Embryonic facial prominence (tissue), 1 donor: ENCODE results near the gene PARD3B.

Experiments
- DNase-seq: peaks from one replicate; pipeline ENCODE4 v3.0.0-alpha.2; 2016; ENCODE audit errors: extremely low spot score

Gene PARD3B, protein sequence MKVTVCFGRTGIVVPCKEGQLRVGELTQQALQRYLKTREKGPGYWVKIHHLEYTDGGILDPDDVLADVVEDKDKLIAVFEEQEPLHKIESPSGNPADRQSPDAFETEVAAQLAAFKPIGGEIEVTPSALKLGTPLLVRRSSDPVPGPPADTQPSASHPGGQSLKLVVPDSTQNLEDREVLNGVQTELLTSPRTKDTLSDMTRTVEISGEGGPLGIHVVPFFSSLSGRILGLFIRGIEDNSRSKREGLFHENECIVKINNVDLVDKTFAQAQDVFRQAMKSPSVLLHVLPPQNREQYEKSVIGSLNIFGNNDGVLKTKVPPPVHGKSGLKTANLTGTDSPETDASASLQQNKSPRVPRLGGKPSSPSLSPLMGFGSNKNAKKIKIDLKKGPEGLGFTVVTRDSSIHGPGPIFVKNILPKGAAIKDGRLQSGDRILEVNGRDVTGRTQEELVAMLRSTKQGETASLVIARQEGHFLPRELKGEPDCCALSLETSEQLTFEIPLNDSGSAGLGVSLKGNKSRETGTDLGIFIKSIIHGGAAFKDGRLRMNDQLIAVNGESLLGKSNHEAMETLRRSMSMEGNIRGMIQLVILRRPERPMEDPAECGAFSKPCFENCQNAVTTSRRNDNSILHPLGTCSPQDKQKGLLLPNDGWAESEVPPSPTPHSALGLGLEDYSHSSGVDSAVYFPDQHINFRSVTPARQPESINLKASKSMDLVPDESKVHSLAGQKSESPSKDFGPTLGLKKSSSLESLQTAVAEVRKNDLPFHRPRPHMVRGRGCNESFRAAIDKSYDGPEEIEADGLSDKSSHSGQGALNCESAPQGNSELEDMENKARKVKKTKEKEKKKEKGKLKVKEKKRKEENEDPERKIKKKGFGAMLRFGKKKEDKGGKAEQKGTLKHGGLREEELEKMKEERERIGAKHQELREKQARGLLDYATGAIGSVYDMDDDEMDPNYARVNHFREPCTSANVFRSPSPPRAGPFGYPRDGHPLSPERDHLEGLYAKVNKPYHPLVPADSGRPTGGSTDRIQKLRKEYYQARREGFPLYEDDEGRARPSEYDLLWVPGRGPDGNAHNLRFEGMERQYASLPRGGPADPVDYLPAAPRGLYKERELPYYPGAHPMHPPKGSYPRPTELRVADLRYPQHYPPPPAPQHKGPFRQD (N-terminal part only)

DNA sequence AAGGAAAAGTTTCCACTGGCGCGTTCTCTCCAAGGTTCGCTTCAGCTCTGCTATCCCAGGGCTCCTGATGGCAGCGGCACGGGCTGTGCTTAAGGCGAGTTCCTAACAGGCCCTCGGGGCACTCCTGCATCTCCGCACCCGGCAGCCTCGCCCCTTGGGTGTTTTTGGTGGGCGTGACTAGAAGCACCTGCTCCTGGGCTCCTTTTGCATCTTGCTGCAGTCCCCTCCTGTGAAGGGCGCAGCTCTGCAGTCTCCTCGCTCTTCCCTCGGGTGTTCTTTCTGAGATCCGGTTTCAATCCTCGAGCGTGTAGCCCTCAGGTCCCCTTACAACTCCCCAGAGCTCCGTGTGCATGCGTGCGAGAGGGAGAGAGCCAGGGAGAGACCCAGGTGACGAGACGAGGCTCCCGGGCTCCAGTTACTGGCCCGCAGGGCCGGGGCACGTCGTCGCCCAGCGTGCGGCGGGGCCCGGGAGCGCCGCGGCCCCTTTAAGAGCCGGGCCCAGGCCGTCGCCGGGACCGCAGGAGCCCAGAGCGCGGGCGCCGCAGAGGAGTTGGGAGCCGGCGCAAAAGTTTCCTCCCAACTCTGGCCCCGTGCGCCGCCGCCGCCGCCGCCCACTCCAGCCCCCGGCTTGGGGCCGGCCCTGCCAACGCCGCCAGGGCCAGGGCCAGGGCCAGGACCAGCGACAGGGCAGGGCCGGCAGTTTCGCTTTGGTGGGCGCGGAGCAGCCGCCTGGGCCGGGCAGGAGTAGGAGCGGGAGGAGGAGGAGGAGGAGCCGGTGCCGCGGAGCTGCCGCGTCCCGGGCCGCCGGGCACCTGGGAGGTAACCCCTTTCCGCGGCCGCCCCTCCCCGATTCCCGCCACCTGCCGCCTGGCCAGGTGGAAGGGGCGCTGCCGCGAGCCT is at the start of gene PARD3B:
Gene PARD3B, plus strand, starts transcription at position 515 of the 900 bp plus-strand sequence. CDS start 525 bp downstream, outside the sequence.
- DNase-seq: peak; percentile 27

DNA sequence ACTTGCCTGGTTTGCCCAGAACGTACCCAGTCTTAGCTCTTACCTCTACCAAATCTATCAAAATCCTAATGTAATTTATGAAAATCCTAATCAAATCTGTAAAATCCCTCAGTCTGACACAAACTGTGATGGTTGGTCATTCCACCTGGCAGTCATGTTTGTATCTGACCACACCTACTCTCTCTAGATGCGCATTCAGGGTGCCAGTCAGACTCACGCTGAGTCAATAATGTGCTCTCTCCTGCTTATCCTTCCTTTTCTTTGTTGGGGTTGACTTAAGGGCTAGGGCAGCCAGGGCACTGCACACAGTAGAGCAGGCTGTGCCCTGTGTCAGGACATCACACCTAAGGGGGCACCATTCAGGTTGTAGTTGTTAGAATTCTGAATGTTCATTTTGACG is 48.5 kb upstream of the PARD3B start:
- DNase-seq: no peak

DNA sequence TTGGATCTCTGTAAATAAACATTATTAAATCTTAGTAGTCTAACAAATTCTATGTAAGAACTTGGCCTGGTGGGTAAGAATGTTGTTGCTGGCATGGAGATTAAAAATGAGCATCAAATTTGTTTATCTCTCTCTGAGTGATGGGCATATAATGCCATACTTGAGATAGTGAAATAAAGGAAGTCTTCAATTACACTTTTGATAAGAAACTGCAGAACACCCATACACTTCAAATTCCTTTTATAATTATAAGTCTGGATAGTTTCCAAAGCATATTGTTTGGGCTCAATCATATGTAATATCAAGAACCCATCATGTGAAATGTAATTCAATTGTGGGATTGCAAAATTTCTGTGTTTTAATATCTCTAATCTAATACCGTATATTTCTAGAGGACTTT is 47.4 kb upstream of the PARD3B start:
- no peak for DNase-seq

- DNase-seq: no peak
Measured at GRCh38 chr2:204498291-204498690, 47.0 kb upstream of the PARD3B start.

GRCh38 chr2:204503869-204504268 is 41.4 kb upstream of the PARD3B start:
- no peak for DNase-seq

DNA sequence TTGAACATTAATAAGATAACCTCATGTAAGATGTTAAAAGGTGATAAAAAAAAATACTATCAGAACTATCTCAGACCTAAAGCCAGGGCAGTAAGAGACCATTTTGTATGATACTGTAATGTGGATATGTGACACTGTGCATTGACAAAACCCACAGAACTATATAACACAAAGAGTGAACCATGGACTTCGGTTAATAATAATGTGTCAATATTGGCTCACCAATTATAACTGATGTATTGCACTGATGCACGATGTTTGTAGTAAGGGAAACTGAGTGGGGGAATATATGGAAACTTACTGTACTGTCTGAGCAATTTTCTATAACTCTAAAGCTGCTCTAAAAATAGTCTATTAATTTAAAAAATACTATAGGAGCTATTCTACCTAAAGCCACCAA is 40.7 kb upstream of the PARD3B start:
- no peak for DNase-seq

- DNase-seq: no peak
Measured at GRCh38 chr2:204505488-204505887, 39.8 kb upstream of the PARD3B start.

DNA sequence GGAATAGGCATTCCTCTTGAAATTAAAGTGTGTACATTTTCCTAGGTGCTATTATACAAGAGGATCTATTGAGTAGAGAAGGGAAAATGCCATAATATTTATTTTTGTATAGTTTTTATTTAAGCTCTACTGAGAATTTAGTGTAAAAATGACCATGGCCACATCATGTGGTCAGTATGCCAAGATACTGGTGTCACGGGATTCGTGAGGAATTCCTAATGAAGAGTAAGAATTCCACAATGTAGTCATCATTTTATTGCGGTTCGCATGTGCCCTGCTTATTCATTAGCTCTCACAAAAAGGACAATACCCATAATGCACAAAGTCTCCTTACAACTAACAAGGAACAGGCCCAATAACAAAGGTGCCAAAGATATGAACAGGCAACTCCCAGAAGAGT is 39.3 kb upstream of the PARD3B start:
- DNase-seq: no peak

DNA sequence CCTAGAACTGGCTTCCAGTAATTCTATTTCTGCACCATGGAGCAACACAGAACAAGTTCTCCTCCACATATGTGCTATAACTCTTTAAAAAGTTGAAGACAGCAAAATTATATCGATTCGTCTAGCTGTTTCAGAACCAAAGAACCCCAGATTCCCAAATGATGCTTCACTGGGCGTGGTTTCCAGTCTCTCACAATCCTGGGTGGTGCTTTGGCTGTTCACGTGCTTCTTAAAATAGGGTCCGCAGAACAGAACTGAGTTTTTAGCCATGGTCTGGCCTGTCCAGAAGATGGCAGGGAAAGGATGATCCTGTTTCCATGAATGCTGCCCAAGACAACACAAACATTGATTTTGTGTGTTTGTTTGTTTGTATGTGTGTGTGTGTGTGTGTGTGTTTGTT is 37.6 kb upstream of the PARD3B start:
- no peak for DNase-seq

DNA sequence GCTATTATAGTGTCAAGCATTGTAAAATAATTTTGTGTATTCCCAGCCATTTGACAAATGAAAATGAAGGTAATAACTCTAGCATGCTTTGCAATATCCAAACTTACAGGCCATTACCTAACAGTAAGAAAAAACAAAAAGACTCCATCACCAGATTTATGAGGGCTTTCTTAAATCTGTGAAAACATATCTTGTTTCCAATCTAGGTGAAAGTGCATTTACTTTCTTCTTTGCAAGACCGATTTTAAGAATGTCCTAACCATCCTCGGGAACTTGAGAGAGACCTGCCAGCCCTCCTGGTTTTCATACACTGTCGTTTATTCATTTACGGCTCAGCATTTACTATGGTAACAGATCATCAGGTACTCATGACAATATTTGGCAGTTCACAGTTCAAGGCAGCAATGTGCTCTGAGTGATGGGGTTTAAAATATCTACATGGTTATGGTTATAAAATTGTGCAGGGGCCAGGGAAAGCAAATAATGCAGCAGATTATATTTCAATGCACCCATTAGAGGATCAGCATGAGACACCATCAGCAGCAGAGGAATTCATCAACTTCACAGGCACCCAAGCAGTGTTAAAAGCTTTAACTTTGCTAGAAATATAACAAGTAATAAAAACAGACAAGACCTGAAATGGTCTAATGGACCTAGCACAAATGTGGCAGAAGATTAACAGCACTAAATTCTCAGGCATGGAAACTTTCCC is 34.4 kb upstream of the PARD3B start:
- DNase-seq: no peak

DNA sequence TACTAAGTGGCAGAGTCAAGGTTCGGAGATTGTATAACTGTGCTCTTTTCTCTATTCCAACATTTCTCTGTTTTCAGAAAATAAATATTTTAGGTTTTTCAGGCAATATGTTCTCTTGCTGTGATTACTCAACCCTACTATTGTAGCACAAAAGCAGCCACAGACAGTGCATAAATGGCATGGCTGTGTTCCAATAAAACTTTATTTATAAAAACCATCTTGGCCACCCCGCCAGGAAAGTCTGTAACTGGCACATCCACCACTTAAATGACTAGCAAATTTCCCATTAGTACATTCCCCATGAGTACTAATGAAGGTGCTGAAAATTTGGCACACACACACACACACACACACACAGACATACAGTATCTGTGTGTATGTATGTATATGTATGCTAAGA is 30.8 kb upstream of the PARD3B start:
- DNase-seq: no peak

DNA sequence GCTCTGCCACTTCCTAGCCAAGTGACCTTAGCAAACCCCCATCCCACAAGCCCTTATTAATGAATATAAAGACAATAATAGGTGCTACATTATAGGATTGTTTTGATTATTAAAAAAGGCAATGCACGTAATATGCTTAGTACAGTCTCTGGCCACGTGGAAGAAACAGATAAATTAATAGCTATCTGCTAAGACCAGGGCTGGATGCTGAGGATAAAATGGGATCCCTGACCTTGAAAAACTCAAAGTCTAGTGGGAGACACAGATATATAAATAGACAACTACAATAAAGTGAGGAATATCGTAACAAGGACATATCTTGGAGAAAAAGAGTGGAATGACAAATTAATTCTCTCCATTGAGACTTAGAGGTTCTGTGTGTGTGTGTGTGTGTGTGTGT is 29.9 kb upstream of the PARD3B start:
- no peak for DNase-seq

DNA sequence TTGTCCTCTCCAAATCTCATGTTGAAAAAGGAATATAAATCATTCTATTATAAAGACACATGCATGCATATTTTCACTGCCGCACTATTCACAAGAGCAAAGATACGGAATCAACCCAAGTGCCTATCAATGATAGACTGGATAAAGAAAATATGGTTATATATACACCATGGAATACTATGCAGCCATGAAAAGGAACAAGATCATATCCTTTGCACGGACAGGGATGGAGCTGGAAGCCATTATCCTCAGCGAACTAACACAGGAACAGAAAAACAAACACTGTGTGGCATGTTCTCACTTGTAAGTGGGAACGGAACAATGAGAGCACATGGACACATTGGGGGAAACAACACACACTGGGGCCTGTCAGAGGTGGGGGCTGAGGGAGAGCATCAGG is 28.1 kb upstream of the PARD3B start:
- no peak for DNase-seq

DNA sequence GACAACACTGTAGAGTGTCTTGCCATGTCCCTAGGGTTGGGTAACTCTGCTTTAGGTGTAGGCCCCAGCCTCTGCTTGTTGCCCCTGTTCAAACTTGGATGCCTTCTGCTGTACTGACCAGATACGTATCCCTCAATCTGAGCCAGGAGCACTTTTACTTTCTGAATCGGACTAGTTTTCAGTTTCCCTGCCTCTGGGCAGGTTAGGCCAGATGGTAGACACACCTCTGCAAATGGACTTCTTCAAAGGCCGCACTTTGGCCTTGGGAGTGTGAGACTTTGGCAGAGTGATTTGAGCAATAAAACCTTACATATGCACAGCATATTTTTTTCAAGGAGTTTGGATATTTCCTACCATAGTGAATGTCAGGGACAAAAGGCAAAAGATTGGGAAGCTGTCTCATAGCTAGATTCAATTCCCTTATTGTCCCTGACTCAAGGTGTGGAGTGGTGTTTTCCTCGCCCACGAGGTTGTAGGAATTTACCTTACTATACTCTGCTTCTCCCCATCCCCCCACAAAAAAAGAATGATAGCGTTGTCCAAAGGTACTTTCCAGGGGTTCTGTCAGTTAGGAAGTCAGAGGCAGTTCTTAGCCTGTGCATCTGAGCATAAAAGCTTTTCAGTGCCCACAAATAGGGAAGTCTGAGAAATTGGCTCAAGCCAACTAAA is 15.3 kb upstream of the PARD3B start:
- DNase-seq: no peak

DNA sequence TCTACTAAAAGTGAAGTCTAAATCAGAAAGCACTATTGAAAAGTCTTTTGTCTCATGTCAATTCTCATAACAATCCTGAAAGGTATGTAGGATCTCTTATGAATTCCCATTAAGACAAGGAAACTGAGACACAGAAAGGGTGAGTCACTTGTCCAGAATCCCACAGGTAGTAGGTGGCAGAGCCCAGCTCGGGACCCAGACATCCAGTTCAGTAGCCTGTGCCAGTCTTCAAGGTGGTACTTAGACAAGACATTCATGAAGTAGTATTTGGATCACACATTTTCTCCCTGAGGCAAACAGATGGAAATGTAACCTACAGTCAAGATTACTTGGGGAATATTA is 14.8 kb upstream of the PARD3B start:
- DNase-seq: no peak

DNA sequence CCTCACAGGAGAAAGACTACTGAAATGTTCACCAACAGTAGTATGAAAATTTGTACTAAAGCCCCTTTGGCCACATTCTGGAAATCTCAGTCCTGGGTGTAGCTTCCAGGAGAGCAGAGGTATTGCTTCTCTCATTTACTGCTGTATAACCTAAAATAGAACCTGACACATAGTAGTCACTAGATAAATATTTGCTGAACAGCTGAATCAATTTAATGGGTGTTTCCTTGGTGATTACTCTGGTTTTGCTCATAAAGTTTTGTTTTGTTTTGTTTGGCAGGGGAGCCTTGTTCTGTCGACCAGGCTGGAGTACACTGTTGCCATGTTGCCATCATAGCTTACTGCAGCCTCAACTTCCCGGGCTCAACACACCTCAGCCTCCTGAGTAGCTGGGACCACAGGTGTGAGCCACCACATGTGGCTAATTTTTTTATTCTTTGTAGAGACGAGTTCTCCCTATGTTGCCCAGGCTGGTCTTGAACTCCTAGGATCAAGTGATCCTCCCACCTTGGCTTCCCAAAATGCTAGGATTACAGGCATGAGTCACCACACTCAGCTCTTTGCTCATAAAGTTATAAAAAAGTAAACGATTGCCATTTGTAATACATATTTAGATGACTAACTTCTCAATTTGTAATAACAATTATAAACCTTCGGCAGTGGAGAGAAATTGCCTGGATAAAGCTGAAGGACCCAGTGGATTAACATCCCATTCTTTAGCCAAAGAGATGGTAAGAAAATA is 11.5 kb upstream of the PARD3B start:
- no peak for DNase-seq

DNA sequence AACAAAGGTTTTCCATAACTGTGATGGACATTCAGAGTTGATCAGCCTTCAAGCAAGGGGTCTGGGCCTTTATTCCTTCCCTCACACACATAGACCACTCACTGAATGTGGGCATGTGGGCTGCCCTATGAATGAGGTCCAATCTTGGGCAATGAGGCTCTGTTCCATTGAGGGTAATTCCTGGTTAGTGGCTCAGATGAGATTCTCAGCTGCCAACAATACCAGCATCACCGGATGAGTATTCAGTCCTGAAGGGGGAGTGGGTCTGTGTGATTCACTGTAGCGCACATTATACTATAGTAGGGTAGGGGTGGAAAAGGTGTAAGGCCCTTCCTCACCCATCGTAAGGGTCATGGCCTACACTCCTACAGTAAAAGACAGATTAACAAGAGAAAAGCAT is 9.9 kb upstream of the PARD3B start:
- DNase-seq: no peak

DNA sequence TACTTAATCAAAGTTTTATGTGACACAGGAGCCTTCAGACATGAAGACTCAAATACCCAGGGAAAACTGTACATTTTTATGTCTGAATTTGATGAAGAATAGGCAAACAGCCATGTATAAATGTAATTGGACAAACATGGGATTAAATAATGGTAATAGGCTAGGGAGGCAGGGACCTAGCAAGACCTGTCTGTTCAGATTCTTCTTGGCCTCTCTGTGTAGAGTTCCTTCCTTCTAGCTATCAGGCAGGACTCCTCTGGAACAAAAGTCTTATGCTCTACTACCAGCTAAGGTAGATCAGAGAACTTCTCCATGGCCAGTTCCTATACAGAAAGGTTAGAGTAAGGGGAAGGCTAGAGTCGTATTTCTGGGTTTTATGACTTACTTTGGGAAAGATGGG is 9.5 kb upstream of the PARD3B start:
- no peak for DNase-seq

- no peak for DNase-seq
Measured at GRCh38 chr2:204538182-204539018, 6.9 kb upstream of the PARD3B start.
